Stromal cell of bone marrow (primary cell): ENCODE measurements around the gene AOX1.
"Not testable (repeated sequence)": the region's sequence is repeated elsewhere in the genome, so short reads cannot be mapped to it uniquely, and the experiment has no call there.

Experiments
- DNase-seq: peaks from one replicate; pipeline ENCODE4 v3.0.0-alpha.2; 2012; ENCODE audit warnings: low read depth

Gene AOX1

DNA sequence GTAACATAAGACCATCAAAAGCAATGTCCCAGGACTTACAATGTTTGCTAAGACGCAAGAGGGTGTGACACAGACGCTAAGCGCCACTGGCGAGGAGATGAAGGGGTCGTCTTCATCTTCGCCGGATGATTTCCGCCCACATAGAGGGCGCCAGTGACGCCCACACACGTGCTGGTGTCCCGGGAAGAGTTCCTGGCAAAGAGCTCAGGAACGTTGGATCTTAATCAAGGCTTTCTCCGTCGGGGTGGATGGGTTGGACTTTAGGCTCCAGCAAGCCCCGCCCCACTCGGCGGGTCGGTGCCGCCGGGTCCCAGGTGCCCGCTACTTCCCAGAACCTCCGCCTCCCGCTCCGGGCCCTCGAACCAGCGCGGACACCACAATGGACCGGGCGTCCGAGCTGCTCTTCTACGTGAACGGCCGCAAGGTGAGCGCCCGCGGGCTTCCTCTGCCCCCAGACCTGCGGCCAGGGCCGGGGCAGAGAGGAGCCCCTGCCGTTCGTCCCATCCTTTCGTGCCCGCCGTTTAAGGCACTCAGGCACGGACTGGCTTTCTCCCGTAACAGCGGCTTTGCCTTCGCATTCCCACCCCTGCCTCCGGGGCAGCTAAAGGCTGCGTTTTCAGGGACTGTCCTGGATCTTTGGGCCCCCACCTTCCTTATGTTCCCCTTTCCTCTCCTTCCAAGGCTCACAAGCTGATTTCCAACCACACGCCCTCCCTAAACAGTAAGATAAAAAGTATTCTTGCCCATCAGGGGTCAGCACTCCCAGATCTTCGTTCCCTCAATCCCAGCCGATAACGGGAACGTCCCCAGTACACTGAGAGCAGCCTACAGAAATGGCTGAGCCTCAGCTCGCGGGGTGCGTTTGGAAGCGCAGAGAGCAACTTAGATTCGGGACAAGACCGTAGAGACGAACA lies at the start of gene AOX1:
Gene AOX1, plus strand, starts transcription at position 285 of the 914 bp plus-strand sequence. Its CDS starts 95 bp downstream, at position 380.
- DNase-seq: no peak

DNA sequence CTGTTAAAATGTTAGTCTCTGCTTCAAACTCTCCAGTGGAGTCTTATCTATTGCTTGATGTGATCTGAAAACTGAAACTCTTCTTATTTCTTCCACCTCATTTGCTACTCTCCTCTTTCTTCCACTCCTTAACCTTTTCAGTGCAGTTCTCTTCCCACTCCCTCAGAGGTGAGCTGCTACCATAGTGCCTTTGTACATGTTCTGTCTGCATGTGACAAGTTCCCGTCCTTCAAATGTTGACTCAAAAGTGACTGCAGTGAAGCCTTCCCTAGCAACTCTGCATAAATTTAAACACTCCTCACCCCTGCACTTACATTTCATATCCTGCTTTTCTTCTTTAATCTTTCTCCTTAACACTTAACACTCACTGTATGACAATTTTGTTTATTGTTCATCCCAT lies 47.7 kb upstream of the AOX1 start:
- DNase-seq: no peak

DNA sequence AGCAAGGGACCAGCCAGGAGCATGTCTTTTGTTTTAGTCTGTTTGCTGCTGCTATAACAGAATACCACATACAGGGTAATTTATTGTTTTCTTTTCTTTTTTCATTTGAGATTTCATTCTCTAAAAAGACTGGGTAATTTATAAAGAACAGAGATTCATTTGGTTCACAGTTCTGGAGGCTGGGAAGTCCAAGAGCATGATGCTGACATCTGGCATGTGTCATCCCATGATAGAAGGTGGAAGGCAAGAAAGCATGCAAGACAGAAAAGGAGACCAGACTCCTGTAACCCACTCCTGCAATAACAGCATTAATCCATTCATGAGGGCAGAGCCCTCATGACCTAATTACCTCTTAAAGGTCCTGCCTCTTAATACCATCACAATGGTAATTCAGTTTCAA lies 45.0 kb upstream of the AOX1 start:
- no peak for DNase-seq

DNA sequence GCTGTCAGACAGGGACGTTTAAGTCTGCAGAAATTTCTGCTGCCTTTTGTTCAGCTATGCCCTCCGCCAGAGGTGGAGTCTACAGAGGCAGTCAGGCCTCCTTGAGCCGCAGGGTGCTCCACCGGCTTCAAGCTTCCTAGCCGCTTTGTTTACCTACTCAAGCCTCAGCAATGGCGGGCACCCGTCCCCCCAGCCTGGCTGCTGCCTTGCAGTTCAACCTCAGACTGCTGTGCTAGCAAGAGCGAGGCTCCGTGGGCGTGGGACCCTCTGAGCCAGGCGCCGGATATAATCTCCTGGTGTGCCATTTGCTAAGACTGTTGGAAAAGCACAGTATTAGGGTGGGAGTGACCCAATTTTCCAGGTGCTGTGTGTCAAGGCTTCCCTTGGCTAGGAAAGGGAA lies 19.2 kb upstream of the AOX1 start:
- not testable (repeated sequence) for DNase-seq

DNA sequence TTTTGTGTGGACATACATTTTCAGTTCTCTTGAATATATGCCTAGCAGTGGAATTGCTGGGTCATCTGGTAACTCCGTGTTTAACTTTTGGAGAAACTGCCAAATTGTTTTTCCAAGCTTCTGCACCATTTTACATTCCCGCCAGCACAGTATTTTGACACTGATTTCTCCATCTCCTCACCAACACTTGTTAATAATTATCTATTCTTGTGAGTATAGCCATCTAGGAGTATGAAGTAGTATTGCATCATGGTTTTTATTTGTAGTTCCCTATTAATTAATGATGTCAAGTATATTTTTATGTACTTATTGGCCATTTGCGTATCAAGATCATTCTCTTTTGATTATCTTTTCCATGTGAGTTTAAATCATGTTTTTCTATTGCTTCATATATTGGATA lies 17.9 kb upstream of the AOX1 start:
- DNase-seq: no peak

DNA sequence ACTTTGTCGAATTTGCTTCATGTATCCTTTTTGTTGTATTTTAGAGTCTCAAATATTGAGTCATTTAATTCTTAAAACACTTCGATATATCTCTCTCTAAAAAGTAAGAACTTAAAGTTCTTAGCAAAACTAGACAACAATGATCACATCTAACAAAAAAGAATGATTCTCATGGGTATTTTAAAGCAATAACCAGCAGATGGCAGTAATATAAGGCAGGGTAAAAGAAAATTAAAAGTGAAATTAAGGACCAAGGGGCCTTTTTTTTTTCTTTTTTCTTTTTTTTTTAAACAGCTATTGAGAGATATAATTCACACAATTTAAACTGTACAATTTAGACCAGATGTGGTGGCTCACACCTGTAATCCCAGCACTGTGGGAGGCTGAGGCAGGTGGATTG lies 9.9 kb upstream of the AOX1 start:
- no peak for DNase-seq

DNA sequence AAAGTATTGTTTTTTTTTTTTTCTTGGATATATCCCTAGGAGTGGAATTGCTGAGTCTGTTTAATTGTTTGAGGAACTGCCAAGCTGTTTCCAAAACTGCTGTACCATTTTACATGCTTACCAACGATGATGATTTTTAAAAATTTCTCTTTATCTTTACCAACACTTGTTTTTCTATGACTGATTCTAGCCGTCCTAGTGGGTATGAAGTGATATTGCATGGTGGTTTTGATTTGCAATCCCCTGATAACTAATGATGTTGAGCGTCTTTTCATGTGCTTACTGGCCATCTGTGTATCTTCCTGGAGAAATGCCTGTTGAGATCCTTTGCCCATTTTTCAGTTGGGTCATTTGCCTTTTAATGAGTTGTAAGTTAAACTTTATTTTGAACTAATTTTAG lies 8.8 kb upstream of the AOX1 start:
- no peak for DNase-seq

DNA sequence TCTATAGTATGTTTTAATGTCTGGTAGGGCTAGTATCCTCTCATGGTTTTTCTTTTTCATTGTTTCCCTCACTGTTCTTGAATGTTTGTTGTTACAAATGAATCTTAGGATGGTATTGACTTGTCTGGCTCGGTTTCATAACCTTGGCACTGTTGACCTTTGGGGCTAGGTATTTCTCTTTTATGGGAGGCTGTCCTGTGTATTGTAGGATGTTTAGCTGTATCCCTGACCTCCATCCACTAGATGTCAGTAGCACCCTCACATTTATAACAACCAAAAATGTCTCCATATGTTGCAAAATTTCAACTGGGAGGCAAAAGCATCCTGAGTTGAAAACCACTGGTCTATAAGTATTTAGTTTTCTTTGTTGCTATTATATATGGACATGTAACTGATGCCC lies 7.0 kb upstream of the AOX1 start:
- no peak for DNase-seq

DNA sequence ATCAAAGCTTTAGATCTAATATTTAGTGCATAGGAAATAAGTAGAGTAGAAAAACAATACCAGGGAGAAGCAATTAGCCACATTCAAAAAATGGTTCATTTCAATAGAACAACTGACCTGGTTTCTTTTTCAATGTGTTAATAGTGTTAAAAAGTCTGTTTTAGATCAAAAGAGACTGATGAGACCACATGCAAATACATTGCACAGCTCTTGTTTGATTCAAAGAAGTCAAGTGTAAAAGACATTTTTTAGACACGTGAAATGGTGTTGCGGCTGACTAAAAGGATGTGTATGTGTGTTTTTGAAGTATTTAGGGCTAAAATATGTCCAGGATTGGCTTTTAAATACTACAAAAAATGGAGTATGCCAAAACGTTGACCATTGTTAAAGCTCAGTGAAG lies 1.2 kb upstream of the AOX1 start:
- DNase-seq: no peak

DNA sequence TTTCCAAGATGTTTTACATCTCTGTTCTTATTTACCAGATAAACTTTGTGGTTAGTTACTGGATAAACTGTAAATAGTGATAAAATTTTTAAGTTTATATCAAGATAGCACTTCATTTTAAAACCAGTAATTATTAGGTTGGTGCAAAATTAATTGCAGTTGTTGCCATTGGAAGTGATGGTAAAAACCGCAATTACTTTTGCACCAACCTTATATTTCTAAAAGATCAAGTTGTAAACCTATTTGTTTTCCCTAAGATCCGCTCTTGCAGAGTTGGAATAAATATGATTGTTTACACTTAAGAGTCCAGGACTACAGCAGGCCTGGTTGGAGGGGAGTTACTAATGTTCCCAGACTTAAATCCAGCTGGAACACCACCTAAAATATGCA lies 479 bp upstream of the AOX1 start:
- no peak for DNase-seq

DNA sequence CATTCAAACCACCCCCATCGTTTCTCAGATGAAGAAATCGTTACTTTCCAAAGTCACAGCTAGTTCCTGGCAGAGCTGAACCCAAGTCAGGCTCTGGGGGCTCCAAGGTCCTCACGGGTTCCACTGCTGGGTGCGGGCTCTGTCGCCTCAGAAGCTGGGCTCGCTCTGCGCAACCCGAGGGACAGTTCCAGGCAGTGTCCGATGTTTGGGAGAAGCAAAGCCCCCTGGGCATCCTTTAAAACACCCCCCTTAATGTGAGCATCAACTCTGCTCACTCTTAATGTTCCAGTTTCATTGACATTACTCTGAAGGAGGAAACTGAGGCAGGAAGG lies 796 bp downstream of the AOX1 start:
- no peak for DNase-seq

DNA sequence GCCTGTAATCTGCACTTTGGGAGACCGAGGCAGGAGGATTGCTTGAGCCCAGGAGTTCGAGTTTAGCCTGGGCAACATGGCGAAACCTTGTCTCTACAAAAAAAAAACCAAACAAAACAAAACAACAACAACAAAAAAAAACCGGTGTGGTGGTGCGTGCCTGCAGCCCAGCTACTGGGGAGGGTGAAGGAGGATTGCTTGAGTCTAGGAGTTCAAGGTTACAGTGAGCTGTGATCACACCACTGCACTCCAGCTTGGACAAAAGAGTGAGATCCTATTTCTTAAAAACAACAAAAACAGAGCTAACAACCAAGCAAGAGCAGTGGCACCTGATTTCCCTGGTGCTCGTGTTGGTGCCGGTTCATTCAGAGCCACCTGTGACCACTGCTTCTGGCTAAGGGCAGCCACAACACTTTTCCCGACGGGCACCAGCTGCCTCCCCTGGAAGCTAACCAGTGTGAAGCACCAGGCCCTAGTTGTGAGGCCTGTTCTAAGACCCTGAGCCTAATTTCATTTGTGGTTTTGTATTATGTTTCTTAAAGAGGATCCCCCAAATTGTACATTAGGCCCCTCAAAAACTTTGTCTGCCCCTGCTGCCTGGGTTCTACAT lies 1.3 kb downstream of the AOX1 start:
- DNase-seq: no peak

DNA sequence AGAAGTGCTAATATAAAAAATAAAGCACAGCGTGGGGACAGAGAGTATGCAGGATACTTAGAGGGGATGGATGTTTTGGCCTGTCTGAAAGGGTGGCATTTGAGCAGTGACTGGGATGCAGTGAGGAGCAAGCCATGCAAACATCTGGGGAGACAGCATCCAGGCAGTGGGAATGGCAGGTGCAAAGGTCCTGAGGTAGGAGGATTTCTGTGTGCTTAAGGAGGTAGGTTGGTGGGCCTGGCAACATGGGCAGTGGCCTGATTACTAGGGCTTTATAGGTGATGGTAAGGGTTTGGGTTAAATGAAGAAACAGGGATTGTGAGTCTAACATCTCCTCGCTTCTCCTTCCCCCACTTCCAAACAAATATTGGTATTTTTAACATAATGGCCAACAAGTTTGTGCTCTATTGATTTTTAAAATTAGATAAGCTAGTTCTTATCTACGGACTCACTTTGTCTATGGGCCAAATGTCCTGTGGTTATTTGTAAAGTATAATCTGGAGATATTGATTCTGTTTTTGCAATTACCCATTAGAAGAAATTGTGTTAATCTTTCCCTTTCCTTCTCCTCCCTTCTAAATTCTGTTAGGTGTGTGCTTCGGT lies 2.4 kb downstream of the AOX1 start:
- DNase-seq: no peak

DNA sequence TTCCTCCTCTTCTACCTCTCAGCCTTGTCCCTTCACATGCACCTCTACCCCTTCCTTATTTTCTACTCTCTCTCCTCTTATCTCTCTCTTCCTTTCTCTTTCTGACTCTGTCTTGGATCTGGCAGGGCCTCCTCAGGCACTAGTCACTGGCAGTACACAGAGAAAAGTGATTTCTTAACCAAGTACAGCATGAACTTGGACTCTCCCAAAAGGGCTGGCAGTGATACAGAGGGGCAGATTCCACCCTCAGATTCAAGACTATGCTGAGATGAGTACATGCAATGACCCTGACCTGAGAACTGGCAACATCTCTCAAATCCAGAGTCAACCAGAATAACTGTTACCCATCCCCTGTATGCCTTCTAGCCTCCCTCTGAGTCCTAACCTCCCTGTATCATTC lies 4.3 kb downstream of the AOX1 start:
- DNase-seq: no peak

DNA sequence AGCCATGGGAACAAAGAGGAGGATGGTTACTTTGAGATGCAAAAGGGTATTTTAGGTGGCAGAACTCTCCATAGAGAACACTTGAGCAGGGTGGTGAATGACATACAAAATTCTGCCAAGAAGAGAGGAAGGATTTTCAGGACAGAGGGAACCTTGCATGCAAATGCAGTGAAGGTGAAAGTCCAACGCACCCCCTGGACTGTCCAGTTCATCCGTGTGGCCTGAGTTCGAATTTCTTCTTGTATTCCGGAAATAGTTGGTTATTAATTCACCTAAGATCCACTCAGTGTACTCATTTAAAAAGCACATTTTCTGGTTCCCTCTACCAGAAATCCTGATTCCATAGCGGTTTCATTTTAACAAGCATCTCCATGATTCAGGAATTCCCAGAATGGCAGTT lies 5.5 kb downstream of the AOX1 start:
- DNase-seq: no peak

DNA sequence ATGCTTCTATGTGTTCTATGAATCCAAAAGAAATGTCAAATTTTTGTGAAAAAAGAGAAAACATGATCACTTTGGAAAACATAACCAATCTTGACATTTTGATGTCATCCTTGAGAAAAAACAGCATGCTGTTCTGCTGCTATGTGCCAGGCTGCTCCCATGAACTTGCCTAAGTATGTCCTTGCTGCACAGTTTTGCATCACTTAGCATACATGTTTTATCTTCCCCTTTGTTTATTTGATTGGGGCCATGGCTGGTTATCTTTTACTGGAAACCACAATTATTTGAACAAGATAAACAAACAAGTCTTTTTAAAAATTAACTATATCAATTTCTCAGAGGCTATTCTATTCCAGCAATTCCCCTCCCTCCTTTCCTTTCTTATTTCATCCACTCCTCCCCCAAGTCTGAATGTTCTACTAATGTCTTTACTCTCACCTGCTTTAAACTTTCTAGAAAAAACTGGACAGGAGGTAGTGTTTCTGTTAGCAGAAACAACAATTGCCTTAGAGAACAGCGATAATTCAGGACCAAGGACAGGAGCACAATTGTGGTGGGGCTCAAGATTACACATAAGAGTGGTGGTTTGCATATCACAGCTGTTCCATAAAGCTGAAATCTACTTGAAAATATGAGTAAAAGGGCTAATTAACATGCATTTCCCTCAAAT lies 6.7 kb downstream of the AOX1 start:
- DNase-seq: no peak

DNA sequence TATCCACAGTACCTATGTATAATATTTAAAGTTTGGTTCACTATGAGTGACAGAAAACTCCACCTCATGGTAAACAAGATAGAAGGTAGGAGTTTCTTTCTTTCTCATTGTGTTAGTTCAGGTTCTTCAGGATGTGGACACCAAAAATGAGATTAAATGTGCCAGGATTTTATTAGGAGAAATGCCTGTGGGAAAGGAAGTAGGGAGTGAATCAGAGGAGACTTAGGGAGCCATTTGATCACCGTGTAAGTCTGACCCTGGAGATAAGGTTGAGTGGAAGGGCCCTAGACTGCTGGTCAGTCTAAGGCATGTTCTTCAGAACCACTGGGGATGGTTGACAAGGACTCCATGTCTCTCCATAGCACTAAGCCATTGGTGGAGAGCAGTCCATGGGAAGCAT lies 8.1 kb downstream of the AOX1 start:
- no peak for DNase-seq

DNA sequence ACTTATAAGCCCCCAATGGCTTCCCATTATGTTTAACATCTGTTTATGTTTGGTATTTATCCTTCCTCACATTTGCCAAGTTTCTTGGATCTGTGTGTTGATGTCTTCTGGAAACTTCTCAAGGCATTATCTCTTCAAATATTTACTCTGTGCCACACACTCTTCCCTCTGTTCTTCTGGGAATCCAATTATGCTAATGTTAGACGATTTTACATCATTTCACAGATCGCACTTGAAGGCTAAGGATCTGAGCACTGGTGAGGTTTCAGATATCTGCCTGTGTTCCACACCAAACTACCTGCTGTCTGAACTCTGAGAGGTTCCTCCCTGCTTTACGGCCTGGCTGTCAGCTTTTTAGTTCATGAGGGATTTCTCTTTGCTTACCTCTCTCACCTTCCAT lies 10.1 kb downstream of the AOX1 start:
- DNase-seq: no peak

DNA sequence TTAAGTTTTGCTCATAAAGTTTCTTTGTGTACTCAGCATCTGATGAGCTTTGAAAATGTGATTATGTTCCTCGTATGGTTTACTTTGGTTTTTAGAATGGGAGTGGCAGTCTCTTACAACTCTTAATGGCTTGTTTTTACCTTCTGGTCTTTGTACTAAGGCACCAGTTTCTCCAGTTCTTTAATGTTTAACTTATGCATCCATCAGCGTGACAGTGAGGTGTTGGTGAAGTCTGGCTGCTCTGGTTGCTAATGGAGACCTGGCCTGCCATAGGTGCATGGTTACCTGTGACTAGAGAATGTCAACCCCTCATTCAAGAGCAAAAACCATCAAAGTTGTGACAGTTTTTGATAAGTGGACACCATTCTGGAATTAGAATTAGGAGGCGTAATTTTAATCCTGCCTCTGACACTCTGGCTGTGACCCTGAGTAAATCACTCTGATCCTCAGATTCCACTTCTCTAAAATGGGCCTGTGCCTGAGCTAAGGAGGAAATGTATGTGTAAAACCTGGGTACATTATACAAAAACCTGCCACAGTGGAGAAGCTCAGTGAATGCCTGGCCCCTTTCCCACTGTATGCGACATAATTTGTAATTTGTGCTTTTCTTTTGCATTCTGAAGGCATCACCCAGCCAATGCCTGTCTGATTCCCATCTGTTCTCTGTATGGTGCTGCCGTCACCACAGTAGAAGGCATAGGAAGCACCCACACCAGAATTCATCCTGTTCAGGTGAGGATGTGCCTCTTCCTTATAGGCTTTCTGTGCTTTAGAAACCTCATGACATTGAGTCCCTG lies 11.2 kb downstream of the AOX1 start:
- DNase-seq: no peak

DNA sequence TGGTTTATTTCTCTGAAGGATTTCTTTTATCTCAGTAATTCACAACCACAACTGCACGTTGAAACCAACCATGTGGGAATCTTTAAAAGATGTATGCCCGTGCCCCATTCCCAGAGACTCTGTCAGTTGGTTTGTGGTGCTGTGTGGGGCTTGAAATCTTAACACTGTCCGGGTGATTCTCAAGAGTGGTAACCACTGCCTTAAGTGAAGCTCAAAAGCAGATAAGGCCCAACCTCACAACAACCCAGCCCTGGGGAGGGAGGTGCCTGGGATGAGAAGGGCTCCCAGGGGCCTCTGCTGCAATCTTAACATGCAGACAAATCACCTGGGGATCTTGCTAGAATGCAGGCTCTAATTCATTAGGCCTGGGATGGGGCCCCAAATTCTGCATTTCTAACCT lies 13.4 kb downstream of the AOX1 start:
- no peak for DNase-seq

DNA sequence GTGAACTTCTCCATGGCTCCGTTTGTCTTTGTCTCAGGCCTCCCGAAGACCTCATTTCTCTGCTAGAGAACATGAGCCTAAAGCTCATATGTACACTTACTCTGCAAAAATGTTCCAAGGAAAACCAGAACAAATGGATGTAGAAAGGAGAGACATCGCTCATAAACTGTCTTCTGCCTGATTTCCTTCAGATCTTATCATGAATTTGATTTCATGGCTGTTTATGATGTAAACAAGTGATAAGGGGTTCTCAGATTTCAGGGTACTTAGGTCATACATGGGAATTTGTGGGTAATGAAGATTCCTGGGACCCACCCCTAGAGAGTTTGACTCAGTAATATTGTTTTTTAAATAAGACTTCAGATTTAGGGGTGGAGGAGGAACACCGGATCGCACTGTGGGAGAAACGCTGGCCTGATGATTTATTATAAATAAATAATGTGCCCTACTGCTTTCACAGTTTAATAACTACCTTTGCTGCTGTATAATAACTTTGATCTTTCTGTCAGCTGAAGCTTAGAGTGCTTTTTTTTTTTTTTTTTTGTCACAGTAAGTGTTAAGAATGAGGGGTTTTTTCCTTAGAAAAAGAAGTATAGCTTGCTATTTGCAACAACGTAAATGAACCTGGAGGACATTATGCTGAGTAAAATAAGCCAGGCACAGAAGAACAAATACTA lies 14.9 kb downstream of the AOX1 start:
- DNase-seq: no peak

DNA sequence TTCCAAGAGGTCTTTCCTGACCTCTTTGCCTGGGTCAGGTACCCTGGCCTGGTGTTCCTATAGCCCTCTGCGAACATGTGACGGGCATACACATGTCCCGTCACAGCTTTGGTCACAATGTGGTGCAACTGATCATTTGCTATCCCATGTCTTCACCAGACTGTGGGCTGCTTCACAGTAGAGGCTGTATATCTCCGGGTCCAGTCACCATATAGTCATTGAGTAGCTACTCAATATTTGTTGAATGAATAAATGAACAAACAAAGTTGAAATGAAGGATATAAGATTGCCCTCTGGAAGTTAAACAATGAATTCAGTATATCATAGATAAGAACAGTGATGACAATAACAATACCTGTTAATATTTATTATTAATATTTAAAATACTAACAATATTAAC lies 16.8 kb downstream of the AOX1 start:
- DNase-seq: no peak
